K562 (cell line): ENCODE results near the gene GALNT12. TPM values are rescaled to one million over a fixed set of nuclear protein-coding genes. Genes with fewer than 3 reads are reported as not detected.
A peak's percentile ranks its signal among the peaks of the same experiment; 100 is the strongest.

Experiments used
- CTBP1 ChIP-seq: fragments of 450-650 bp; IDR thresholded peaks from 2 replicates; pipeline ENCODE4 v1.6.1; 2016; ENCODE audit warnings: borderline replicate concordance
- ELK1 ChIP-seq: sonication (generic); formaldehyde crosslinking; IDR thresholded peaks from 2 replicates; pipeline ENCODE4 v1.8.1; 2022; ENCODE audit warnings: missing genetic modification reagents
- ETS1 ChIP-seq: conservative IDR thresholded peaks from 2 replicates; pipeline ENCODE4 v1.6.1; 2011; ENCODE audit warnings: low read depth, mild to moderate bottlenecking, low read length; ENCODE audit not compliant: control insufficient read depth
- GMEB1 ChIP-seq: fragments of 250-450 bp; sonication (Bioruptor Pico); IDR thresholded peaks from 2 replicates; pipeline ENCODE4 v1.4.0; 2020; ENCODE audit warnings: mild to moderate bottlenecking
- GTF2A2 ChIP-seq: IDR thresholded peaks from 2 replicates; pipeline ENCODE4 v1.6.1; 2016; ENCODE audit warnings: mild to moderate bottlenecking, missing genetic modification characterization, missing compliant biosample characterization
- HOMEZ ChIP-seq: fragments of 250-450 bp; sonication (Bioruptor Pico); IDR thresholded peaks from 2 replicates; pipeline ENCODE4 v1.4.0; 2020; ENCODE audit warnings: mild to moderate bottlenecking, moderate library complexity
- ILK ChIP-seq: fragments of 450-650 bp; IDR thresholded peaks from 2 replicates; pipeline ENCODE4 v1.6.1; 2016; ENCODE audit warnings: missing genetic modification characterization, low read depth, mild to moderate bottlenecking, missing compliant biosample characterization, moderate library complexity, borderline replicate concordance
- MAFG ChIP-seq: fragments of 450-650 bp; conservative IDR thresholded peaks from 2 replicates; pipeline ENCODE4 v1.6.1; 2016; ENCODE audit warnings: missing genetic modification characterization, missing compliant biosample characterization
- MTA3 ChIP-seq: fragments of 450-650 bp; formaldehyde crosslinking; IDR thresholded peaks from 2 replicates; pipeline ENCODE4 v1.6.1; 2017; ENCODE audit warnings: mild to moderate bottlenecking, borderline replicate concordance
- POLR2AphosphoS2 ChIP-seq: IDR thresholded peaks from 2 replicates; pipeline ENCODE4 v1.6.1; 2012; ENCODE audit warnings: low read length, improper control_type of control experiment
- PRMT5 ChIP-seq: sonication (generic); formaldehyde crosslinking; IDR thresholded peaks from 2 replicates; pipeline ENCODE4 v1.5.0; 2020; ENCODE audit warnings: missing genetic modification reagents
- RNF2 ChIP-seq: sonication (generic); IDR thresholded peaks from 2 replicates; pipeline ENCODE4 v1.6.1; 2016
- THRB ChIP-seq: fragments of 450-650 bp; formaldehyde crosslinking; conservative IDR thresholded peaks from 2 replicates; pipeline ENCODE4 v1.4.0; 2022; ENCODE audit warnings: mild to moderate bottlenecking, missing genetic modification characterization
- U2AF2 ChIP-seq: fragments of 200-400 bp; formaldehyde crosslinking; optimal IDR thresholded peaks from 2 replicates; pipeline ENCODE3; 2017; ENCODE audit warnings: low read depth, mild to moderate bottlenecking, low read length
- UBTF ChIP-seq, 2 experiments: IDR thresholded peaks; 2 replicates each; pipeline ENCODE4 v1.6.1; 2012; ENCODE audit warnings: improper control_type of control experiment in 2 of 2, low read depth in 2 of 2, low read length in 2 of 2, borderline replicate concordance in 1 of 2
- ZFP36 ChIP-seq: fragments of 150-350 bp; IDR thresholded peaks from 2 replicates; pipeline ENCODE4 v1.6.1; 2018; ENCODE audit warnings: low read length, low read depth; ENCODE audit not compliant: partially characterized antibody
- ZNF282 ChIP-seq: sonication (generic); formaldehyde crosslinking; IDR thresholded peaks from 2 replicates; pipeline ENCODE4 v1.8.1; 2023; ENCODE audit warnings: missing genetic modification reagents
- polyA plus RNA-seq, 8 experiments: library from polyadenylated mRNA; depleted of rRNA in 4 of 8; stranded (reverse) in 5 of 8; unstranded in 3 of 8; fragments of >200 nt; fragmentation: Nextera tagmentation in 2 of 8; fragmentation: Illumina TruSeq in 1 of 8; extraction: Ambion mirVana in 2 of 8; extraction: Trizol in 1 of 8; gene quantifications; 2 replicates each; pipeline versions ENCODE4 v1.2.1 to v1.2.3, GENCODE V29; 2011 to 2014; ENCODE audit warnings: inconsistent platforms in 1 of 8, missing spikeins in 1 of 8
- total RNA-seq, 7 experiments: library from RNA; depleted of rRNA in 6 of 7; stranded (reverse); fragments of >200 nt in 6 of 7; fragmentation: Illumina TruSeq in 2 of 7; extraction: Trizol in 2 of 7; gene quantifications; 2 replicates each; pipeline versions ENCODE4 v1.2.1 to v1.2.3, GENCODE V29; 2011 to 2021; ENCODE audit warnings: low replicate concordance in 1 of 7

Gene GALNT12
- total and polyA plus RNA-seq, 9 of the 15 experiments (the other 6 are each of a cell fraction or from before 2014, with no cell fraction given), result 29.7 to 82.9 (median 44.2) TPM

GRCh38 chr9:98833090-98833956, 25.9 kb downstream of the GALNT12 start (continued):
- TF ChIP-seq HOMEZ (CRISPR knock-in tag), result no peak
- peak; percentile 90 for TF ChIP-seq CTBP1
- TF ChIP-seq GTF2A2 (tag), result no peak
- no peak for TF ChIP-seq PRMT5 (CRISPR knock-in tag)
- TF ChIP-seq ZNF282 (CRISPR knock-in tag), result no peak
- TF ChIP-seq GMEB1 (CRISPR knock-in tag), result no peak
- peak; percentile 80; the same call in 1 of the 2 replicates for TF ChIP-seq MTA3
- peak; percentile 98 for TF ChIP-seq RNF2
- TF ChIP-seq MAFG (tag), result no peak
- no peak for TF ChIP-seq ZFP36
- TF ChIP-seq POLR2AphosphoS2, result no peak
- no peak; the same call in 1 of the 2 replicates for TF ChIP-seq ETS1
- no peak for TF ChIP-seq ILK (tag)
- TF ChIP-seq UBTF (IDR thresholded peaks at IDR 0.05; ENCODE audit: borderline replicate concordance in 1 of 2, low read depth in 2 of 2, low read length in 2 of 2), result 0 out of 4 replicates have a peak, but pooled peaks of 1 of the 2 experiments have one; percentile 61
- TF ChIP-seq THRB (CRISPR knock-in tag), result 0 out of 2 replicates have a peak, but pooled peaks have one; percentile 61
- no peak for TF ChIP-seq ELK1
- no peak for TF ChIP-seq U2AF2
